ENCODE results near the gene DLX3.

Gene DLX3

GRCh38 chr17:49957350-49957749 lies 37.7 kb downstream of the DLX3 start:
- TF ChIP-seq MAX (IDR thresholded peaks at IDR 0.05): no peak
- TF ChIP-seq TAF1 (IDR thresholded peaks at IDR 0.05; ENCODE audit: low read depth): no peak
- TF ChIP-seq CEBPB (IDR thresholded peaks at IDR 0.05): no peak
- TF ChIP-seq ZBTB7A (IDR thresholded peaks at IDR 0.05; ENCODE audit: low read depth): no peak
- TF ChIP-seq FOXM1 (IDR thresholded peaks at IDR 0.05; ENCODE audit: borderline replicate concordance, low read depth): no peak
- TF ChIP-seq REST (IDR thresholded peaks at IDR 0.05; ENCODE audit: low read depth): no peak
- TF ChIP-seq NFIC (IDR thresholded peaks at IDR 0.05): no peak
- no peak for TF ChIP-seq EGR1 (IDR thresholded peaks at IDR 0.05)
- no peak for TF ChIP-seq TCF12 (IDR thresholded peaks at IDR 0.05; ENCODE audit: low read depth)

- TF ChIP-seq REST (IDR thresholded peaks at IDR 0.05; ENCODE audit: low read depth): no peak
- no peak for TF ChIP-seq NFIC (IDR thresholded peaks at IDR 0.05)
- no peak for TF ChIP-seq TAF1 (IDR thresholded peaks at IDR 0.05; ENCODE audit: low read depth)
- no peak for TF ChIP-seq TCF12 (IDR thresholded peaks at IDR 0.05; ENCODE audit: low read depth)
- no peak for TF ChIP-seq MAX (IDR thresholded peaks at IDR 0.05)
- no peak for TF ChIP-seq YY1 (IDR thresholded peaks at IDR 0.05; ENCODE audit: low read depth)
- no peak for TF ChIP-seq FOXM1 (IDR thresholded peaks at IDR 0.05; ENCODE audit: borderline replicate concordance, low read depth)
- TF ChIP-seq USF1 (IDR thresholded peaks at IDR 0.05): no peak
- TF ChIP-seq TEAD4 (IDR thresholded peaks at IDR 0.05): no peak
- no peak for TF ChIP-seq CEBPB (IDR thresholded peaks at IDR 0.05)
- TF ChIP-seq ZBTB7A (IDR thresholded peaks at IDR 0.05; ENCODE audit: low read depth): no peak
- TF ChIP-seq EGR1 (IDR thresholded peaks at IDR 0.05): no peak
These were observed 38.2 kb downstream of the DLX3 start for GRCh38 chr17:49956780-49957179.

GRCh38 chr17:49955157-49955556 lies 39.9 kb downstream of the DLX3 start:
- TF ChIP-seq RAD21 (IDR thresholded peaks at IDR 0.05; ENCODE audit: low read depth) (no peak), EP300 (IDR thresholded peaks at IDR 0.05; ENCODE audit: borderline replicate concordance) (no peak)

GRCh38 chr17:49952912-49953497 lies 42.0 kb downstream of the DLX3 start:
- TF ChIP-seq REST (IDR thresholded peaks at IDR 0.05; ENCODE audit: low read depth) (no peak), RAD21 (IDR thresholded peaks at IDR 0.05; ENCODE audit: low read depth) (no peak), FOXM1 (IDR thresholded peaks at IDR 0.05; ENCODE audit: borderline replicate concordance, low read depth) (no peak), MAX (IDR thresholded peaks at IDR 0.05) (no peak), TEAD4 (IDR thresholded peaks at IDR 0.05) (no peak), EGR1 (IDR thresholded peaks at IDR 0.05) (no peak), EP300 (IDR thresholded peaks at IDR 0.05; ENCODE audit: borderline replicate concordance) (no peak), CREB1 (IDR thresholded peaks at IDR 0.05; ENCODE audit: low read depth) (no peak), TAF1 (IDR thresholded peaks at IDR 0.05; ENCODE audit: low read depth) (no peak), CEBPB (IDR thresholded peaks at IDR 0.05) (no peak), NFIC (IDR thresholded peaks at IDR 0.05) (no peak), USF1 (IDR thresholded peaks at IDR 0.05) (no peak)

Measured in Ishikawa (cell line).